GM19372 (cell line): ENCODE measurements around the gene GPS1.

Experiments
- ATAC-seq: cut with Tn5 transposase; IDR thresholded peaks from one replicate; pipeline ENCODE4 v1.9.1; 2021; ENCODE audit warnings: mild to moderate bottlenecking, low read depth, moderate library complexity; ENCODE audit not compliant: unreplicated experiment

Gene GPS1

GRCh38 chr17:82014432-82014831, 37.3 kb upstream of the GPS1 start:
- no peak for ATAC-seq

DNA sequence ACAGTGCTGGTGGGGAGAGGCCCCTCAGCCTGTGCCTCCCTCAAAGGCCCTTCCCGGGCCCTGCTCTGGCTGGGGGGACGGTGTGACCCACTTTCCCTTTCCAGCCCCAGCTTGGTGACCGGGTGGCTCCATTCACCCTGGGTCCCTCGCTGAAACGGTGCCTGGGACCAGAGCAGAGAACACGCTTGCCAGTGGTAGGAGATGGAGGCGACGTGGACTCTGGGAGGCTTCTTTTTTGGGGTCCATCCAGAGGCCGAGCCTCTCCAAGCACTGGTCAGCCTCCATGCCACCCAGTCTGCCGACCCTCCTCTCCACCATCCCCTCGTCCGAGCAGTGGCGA, 36.8 kb upstream of the GPS1 start:
- no peak for ATAC-seq

DNA sequence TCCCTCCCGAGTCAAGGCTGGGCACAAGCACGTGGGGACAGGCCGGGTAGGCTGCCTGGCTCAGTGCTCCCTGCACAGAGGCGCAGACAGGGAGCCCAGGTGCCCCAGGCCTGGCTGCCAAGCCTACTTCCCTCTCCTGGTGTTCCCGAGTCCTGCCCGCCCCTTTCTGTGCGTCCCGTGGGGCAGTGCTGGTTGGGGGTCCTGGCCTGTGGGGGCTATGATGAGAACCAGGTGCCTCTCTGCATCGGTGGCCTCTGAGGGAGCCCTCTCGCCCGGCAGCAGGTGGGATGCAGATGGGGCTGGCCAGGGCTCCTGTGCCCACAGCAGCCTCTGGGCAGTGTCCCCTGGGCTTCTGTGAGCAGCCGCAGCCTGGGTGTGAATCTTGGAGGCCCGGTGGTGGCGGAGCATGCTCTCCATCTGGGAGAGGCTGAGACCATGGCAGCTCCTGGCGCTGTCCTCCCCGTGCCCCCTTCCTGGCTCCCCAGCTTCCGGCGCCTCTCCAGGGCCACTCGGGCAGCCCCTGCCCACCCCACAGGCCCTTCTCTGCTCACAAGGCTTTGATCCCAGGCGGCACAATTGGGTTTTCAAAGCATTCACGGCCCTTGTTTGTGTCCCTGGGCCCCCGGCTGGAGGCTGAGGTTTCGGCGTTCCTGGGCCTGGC, 36.3 kb upstream of the GPS1 start:
- ATAC-seq = no peak

- ATAC-seq = no peak
Observed at GRCh38 chr17:82016061-82016874, 35.4 kb upstream of the GPS1 start.

- no peak for ATAC-seq
Observed at GRCh38 chr17:82016875-82017459, 34.7 kb upstream of the GPS1 start.

GRCh38 chr17:82017612-82018151, 34.0 kb upstream of the GPS1 start:
- no peak for ATAC-seq

DNA sequence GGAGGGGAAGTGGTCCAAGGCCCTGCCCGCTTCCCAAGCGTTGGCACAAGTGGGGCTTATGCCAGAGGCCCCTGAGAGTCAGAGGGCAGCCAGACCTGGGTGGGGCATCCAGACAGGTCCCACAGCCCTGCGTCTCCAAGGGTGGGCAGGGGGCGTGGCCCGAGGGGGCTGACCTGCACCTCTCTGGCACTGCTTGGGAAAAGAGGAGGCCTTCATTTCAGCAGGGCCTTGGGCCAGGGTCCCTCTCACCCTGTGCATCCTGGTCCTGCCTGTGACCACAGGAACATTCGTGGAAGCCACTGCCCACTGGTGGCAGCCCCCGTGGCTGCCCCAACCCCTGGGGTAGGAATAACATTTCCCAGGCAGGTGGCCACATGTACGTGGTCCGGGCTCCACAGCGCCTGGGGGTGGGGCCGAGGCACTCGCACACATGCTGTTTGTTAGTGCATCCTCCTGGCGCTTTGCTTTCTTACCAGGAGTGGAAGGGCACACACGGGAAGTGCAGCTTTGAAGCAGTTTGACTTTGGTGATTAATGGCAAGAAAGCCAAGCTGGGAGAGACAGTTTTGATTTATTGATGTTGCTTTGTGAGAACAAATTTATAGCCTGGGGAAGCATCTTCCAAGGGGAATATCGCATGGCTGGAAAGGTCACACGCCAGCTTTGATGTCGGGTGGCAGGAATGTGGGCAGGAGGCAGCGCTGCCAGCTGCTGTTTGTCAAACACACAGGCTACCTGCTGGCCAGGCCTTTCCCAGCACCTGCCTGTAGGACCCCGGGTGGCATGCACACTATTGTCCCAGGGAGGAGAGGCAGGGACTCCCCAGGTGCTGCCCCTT, 33.3 kb upstream of the GPS1 start:
- ATAC-seq = no peak

GRCh38 chr17:82018989-82019689, 32.6 kb upstream of the GPS1 start:
- no peak for ATAC-seq

- no peak for ATAC-seq
Observed at GRCh38 chr17:82019690-82020571, 31.8 kb upstream of the GPS1 start.

GRCh38 chr17:82020572-82021106, 31.1 kb upstream of the GPS1 start:
- ATAC-seq = no peak

DNA sequence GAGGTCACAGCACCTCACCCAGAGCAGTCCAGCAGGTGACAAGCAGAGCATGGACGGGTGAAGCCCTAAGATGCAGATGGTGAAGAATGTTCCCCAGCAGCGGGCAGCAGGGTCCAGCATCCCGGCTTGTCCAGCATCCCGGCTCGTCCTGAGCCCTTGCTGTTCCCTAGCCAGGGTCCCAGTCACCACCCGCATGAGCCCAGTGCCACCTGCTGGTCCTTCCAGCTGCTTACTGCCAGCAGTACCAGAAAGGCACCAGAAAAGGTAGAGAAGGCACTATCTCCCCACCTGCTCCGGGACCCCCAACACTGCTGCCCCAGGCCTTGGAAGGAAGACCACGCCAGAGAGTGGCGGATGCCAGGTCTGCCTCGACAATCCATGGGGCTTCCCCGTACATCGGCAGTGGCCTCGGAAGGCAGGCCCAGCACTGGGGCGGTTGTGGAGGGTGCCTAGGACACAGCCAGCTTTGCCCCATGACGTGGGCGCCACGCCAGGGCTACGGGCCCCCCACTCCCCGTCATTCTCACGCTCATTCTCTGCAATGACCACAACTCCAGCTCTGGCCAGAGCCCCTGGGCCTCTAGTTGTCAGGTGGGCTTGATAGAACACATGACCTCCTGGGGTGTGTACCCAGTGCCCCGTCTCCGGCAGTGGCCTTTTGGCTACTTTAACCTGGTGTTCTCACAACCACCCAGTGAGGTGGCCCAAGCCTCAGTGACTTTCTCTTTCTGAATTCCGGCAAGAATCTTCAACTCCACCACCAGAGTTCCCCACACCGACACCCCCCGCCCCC, 30.4 kb upstream of the GPS1 start:
- no peak for ATAC-seq

DNA sequence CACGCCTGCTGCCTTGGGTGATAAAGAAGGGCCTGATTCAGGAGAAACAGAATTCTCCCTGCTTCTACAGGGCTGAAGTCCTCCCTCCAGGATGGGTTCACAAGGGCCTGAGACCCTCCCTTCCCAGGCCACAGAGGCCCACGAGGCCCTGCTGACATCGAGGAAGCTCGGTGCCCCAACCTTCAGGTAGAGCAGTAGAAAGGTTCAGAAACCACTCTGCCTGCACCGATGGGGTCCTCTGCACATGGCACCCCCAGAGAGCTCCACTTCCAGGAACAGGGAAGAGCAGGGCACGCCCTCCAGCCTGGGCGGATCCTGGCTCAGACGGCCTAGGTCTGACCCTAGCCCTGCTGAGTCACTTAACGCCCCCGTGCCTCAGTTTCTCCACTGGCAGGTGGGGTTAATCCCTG, 29.8 kb upstream of the GPS1 start:
- ATAC-seq = no peak

- no peak for ATAC-seq
Observed at GRCh38 chr17:82022310-82022980, 29.3 kb upstream of the GPS1 start, which contains the start of gene CENPX. Gene CENPX, minus strand, starts transcription at chr17:82022878. Its CDS starts 17 bp downstream, at chr17:82022861.

- peak; percentile 84 for ATAC-seq
Observed at GRCh38 chr17:82022981-82023446, 28.7 kb upstream of the GPS1 start, which contains the start of gene LRRC45. Gene LRRC45, plus strand, starts transcription at chr17:82023305. Its CDS starts 339 bp downstream, at chr17:82023644.

GRCh38 chr17:82023447-82024241, 28.1 kb upstream of the GPS1 start:
- no peak for ATAC-seq

DNA sequence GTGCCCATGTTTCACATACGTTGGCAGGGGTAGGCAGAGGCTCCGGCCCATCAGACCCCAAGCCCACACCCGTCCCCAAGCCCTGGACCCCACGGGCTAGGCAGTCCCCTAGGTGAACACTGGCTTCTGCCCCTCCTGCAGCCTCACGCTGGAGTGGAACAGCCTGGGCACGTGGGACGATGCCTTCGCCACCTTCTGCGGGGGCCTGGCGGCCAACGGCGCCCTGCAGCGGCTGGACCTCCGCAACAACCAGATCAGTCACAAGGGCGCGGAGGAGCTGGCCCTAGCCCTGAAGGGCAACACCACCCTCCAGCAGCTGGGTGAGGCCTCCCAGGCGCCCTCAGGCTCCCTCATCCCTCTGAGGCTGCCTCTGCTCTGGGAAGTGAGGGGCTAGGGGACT, 26.8 kb upstream of the GPS1 start:
- no peak for ATAC-seq
